B cell (primary cell): Measurements from ENCODE around the gene TMEM221. TPM values are rescaled to one million over a fixed set of nuclear protein-coding genes. Genes with fewer than 3 reads are reported as not detected.
A peak's percentile ranks its signal among the peaks of the same experiment; 100 is the strongest.

Source experiments
- ATAC-seq: fragments of 200-7000 bp; cut with Tn5 transposase; one replicate; pipeline ENCODE4 v1.10.0; 2021; ENCODE audit warnings: low read depth, mild to moderate bottlenecking, moderate number of reproducible peaks, moderate library complexity
- CTCF ChIA-PET: fragments of 350-600 bp; sonication (Branson Sonifier 250); formaldehyde crosslinking; loops from one replicate; lab custom pipeline; 2021; ENCODE audit warnings: antibody characterized with exemption, inconsistent platforms; lab: Charles Lee
- POLR2A ChIA-PET: fragments of 350-600 bp; sonication (Branson Sonifier 250); formaldehyde crosslinking; loops from one replicate; lab custom pipeline; 2021; ENCODE audit warnings: antibody characterized with exemption; lab: Charles Lee
- DNase-seq: peaks from one replicate; pipeline ENCODE4 v3.0.0; 2013
- H2AFZ ChIP-seq: 2 replicates; pipeline ENCODE4 v1.6.1; 2012; ENCODE audit warnings: mild to moderate bottlenecking, low read depth, low read length; ENCODE audit not compliant: insufficient read depth, poor library complexity, severe bottlenecking
- H3K27ac ChIP-seq, 2 donors: 1 replicate in 1 of 2; 2 replicates in 1 of 2; pipeline ENCODE4 v1.5.1; 2012 to 2013; ENCODE audit warnings: low read length in 2 of 2, mild to moderate bottlenecking in 2 of 2, moderate library complexity in 1 of 2
- H3K27me3 ChIP-seq, 4 experiments: fragments of 200-600 bp in 1 of 4; sonication (generic) in 1 of 4; replicated peaks in 1 of 4; 1 replicate in 2 of 4; 2 replicates in 2 of 4; pipeline versions ENCODE4 v1.6.1 to v1.7.0; 2013 to 2016; ENCODE audit warnings: low read length in 3 of 4, mild to moderate bottlenecking in 2 of 4, mixed read lengths in 1 of 4, moderate library complexity in 1 of 4; ENCODE audit not compliant: insufficient read depth in 4 of 4, control insufficient read depth in 3 of 4; ENCODE audit errors: control extremely low read depth in 1 of 4
- H3K36me3 ChIP-seq, 2 experiments: replicated peaks in 1 of 2; 1 replicate in 1 of 2; 2 replicates in 1 of 2; pipeline versions ENCODE4 v1.6.1 to v1.7.1; 2013; ENCODE audit warnings: low read length in 1 of 2; ENCODE audit not compliant: insufficient read depth in 2 of 2, control insufficient read depth in 1 of 2; ENCODE audit errors: control extremely low read depth in 1 of 2, extremely low read depth in 1 of 2
- H3K4me1 ChIP-seq, 2 donors: fragments of 200-600 bp in 1 of 2; sonication (generic) in 1 of 2; 1 replicate in 1 of 2; 2 replicates in 1 of 2; pipeline versions ENCODE4 v1.5.1 to v1.6.1; 2013 to 2017; ENCODE audit warnings: low read length in 2 of 2; ENCODE audit not compliant: control insufficient read depth in 2 of 2, insufficient read depth in 2 of 2
- H3K4me2 ChIP-seq: replicated peaks from 2 replicates; pipeline ENCODE3; 2012; ENCODE audit warnings: mild to moderate bottlenecking, low read depth, low read length; ENCODE audit not compliant: poor library complexity, severe bottlenecking
- H3K4me3 ChIP-seq, 5 experiments: fragments of 200-600 bp in 1 of 5; sonication (generic) in 1 of 5; 1 replicate in 3 of 5; 2 replicates in 2 of 5; pipeline versions ENCODE4 v1.5.1 to v1.7.0; 2011 to 2016; ENCODE audit warnings: low read length in 4 of 5, mild to moderate bottlenecking in 4 of 5, low read depth in 2 of 5, control low read depth in 1 of 5, moderate library complexity in 1 of 5; ENCODE audit not compliant: insufficient read depth in 1 of 5; ENCODE audit errors: control extremely low read depth in 1 of 5, extremely low read depth in 1 of 5
- H3K79me2 ChIP-seq: fragments of 200-600 bp; sonication (generic); one replicate; pipeline ENCODE4 v1.6.0; 2016; ENCODE audit warnings: low read length; ENCODE audit not compliant: control insufficient read depth, insufficient read depth
- H3K9ac ChIP-seq: fragments of 200-600 bp; sonication (generic); 2 replicates; pipeline ENCODE4 v1.6.1; 2017; ENCODE audit warnings: mild to moderate bottlenecking, low read length, moderate library complexity
- H3K9me3 ChIP-seq, 3 donors: one replicate each; pipeline versions ENCODE4 v1.6.1 to v1.7.1; 2013; ENCODE audit warnings: low read length in 2 of 3; ENCODE audit not compliant: control insufficient read depth in 2 of 3, insufficient read depth in 1 of 3; ENCODE audit errors: control extremely low read depth in 1 of 3
- H4K20me1 ChIP-seq: 2 replicates; pipeline ENCODE4 v1.6.0; 2012; ENCODE audit warnings: mild to moderate bottlenecking, low read length; ENCODE audit not compliant: insufficient read depth, control insufficient read depth, poor library complexity, severe bottlenecking
- H3K27ac Mint-ChIP-seq: one replicate; pipeline ENCODE4 v1.8.0; 2021; ENCODE audit warnings: mixed read lengths
- H3K27me3 Mint-ChIP-seq: one replicate; pipeline ENCODE4 v1.8.0; 2021; ENCODE audit warnings: mixed read lengths
- H3K4me1 Mint-ChIP-seq: one replicate; pipeline ENCODE4 v1.8.0; 2021; ENCODE audit warnings: mixed read lengths
- H3K4me3 Mint-ChIP-seq: one replicate; pipeline ENCODE4 v1.8.0; 2021; ENCODE audit warnings: mixed read lengths
- H3K9me3 Mint-ChIP-seq: one replicate; pipeline ENCODE4 v1.8.0; 2022; ENCODE audit warnings: mixed read lengths; ENCODE audit not compliant: insufficient read depth
- CTCF ChIP-seq: fragments of 200-600 bp; IDR thresholded peaks from one replicate; pipeline ENCODE4 v1.8.0; 2022; ENCODE audit warnings: antibody characterized with exemption, mild to moderate bottlenecking
- EZH2 ChIP-seq: IDR thresholded peaks from 2 replicates; pipeline ENCODE4 v1.6.1; 2012; ENCODE audit warnings: borderline replicate concordance, low read depth, mild to moderate bottlenecking, moderate library complexity, low read length; ENCODE audit not compliant: insufficient read depth, poor library complexity, severe bottlenecking
- WGBS: methylation state at CpG from one replicate; pipeline ENCODE4 v1.1.5; 2013; ENCODE audit warnings: missing lambda C conversion rate; ENCODE audit not compliant: insufficient coverage; 5-methylcytosine and 5-hydroxymethylcytosine counted together
- intact Hi-C: fragments of 100-400 bp; cut with micrococcal nuclease; formaldehyde crosslinking; loops from one replicate; pipeline ENCODE4 v1.10.0; 2022
- polyA plus RNA-seq: library from polyadenylated mRNA; depleted of rRNA; stranded (reverse); fragments of >200 nt; gene quantifications from 2 replicates; pipeline ENCODE4 v1.2.3, GENCODE V29; 2012
- total RNA-seq, 2 donors: library from RNA; stranded (reverse); fragments of 120-200 nt in 1 of 2; gene quantifications; 1 replicate in 1 of 2; 2 replicates in 1 of 2; pipeline versions ENCODE4 v1.2.3 to v1.2.4, GENCODE V29; 2013 to 2022

The TMEM221 gene
- total and polyA plus RNA-seq, 2 donors (not counting 1 experiment from before 2014, with no cell fraction given): not detected

- DNase-seq (no peak), ATAC-seq (no peak)
- Histone ChIP-seq H3K79me2 (no peaks in the 10 kb centered on the region), H3K4me3 (no peak overlapping the region), H3K9me3 (no peaks in the 10 kb centered on the region), H3K9ac (no peak overlapping the region), H3K27ac (no peak overlapping the region), H3K4me2 (no peak overlapping the region), H4K20me1 (no peaks in the 10 kb centered on the region), H2AFZ (no peak overlapping the region), H3K27me3 (no peaks in the 10 kb centered on the region), H3K4me1 (peaks cover 6 to 22% of the 10 kb centered on the region in 2 donors), H3K36me3 (no peaks in the 10 kb centered on the region)
- Mint-ChIP-seq H3K9me3 (no peaks in the 10 kb centered on the region), H3K27ac (peak overlapping the region; percentile 61), H3K4me3 (no peak overlapping the region), H3K27me3 (peaks cover 4% of the 10 kb centered on the region), H3K4me1 (peaks cover 28% of the 10 kb centered on the region)
- CTCF ChIA-PET: interaction anchor here (0.8 to 2.8 kb wide), 7 partner anchors 9 to 387 kb away, joined by 3 to 14 read pairs (median 4); partner anchors contain the start of gene CCDC194
- intact Hi-C loops: loop anchor here (2.0 kb wide), 1 partner anchor 201 kb away; the partner anchor contains the start of gene BABAM1
- WGBS: 85% methylated on average over 9 of the region's 12 CpGs
- POLR2A ChIA-PET: no interaction called here
- TF ChIP-seq EZH2 (no peak), CTCF (no peak)
These were observed 19.2 kb upstream of the TMEM221 start for GRCh38 chr19:17467471-17468301.

- ChIA-PET POLR2A (interaction anchor here (0.6 kb wide), 1 partner anchor 81 kb away, joined by 5 read pairs; no protein-coding TSS in a partner anchor), CTCF (interaction anchor here (0.6 to 3.3 kb wide), 20 partner anchors 8 to 388 kb away, joined by 3 to 18 read pairs (median 6); partner anchors contain the start of genes CCDC194, MVB12A, PGLS and TMEM221)
- no peak overlapping the region for H3K27ac ChIP-seq
- H2AFZ ChIP-seq: no peak overlapping the region
- Mint-ChIP-seq H3K9me3 (no peaks in the 10 kb centered on the region), H3K27ac (no peak overlapping the region), H3K4me1 (peaks cover 26% of the 10 kb centered on the region), H3K27me3 (peaks cover 4% of the 10 kb centered on the region), H3K4me3 (no peak overlapping the region)
- H3K79me2 ChIP-seq: no peaks in the 10 kb centered on the region
- H3K4me1 ChIP-seq: peaks cover 6 to 22% of the 10 kb centered on the region in 2 donors
- no peaks in the 10 kb centered on the region for H4K20me1 ChIP-seq
- H3K4me3 ChIP-seq: no peak overlapping the region
- no peaks in the 10 kb centered on the region for H3K36me3 ChIP-seq
- ATAC-seq: no peak
- no peak overlapping the region for H3K4me2 ChIP-seq
- TF ChIP-seq CTCF (no peak), EZH2 (no peak)
- DNase-seq: no peak
- no peaks in the 10 kb centered on the region for H3K9me3 ChIP-seq
- H3K27me3 ChIP-seq: peaks cover 0 to 2% (median 0%) of the 10 kb centered on the region in 4 experiments
- no peak overlapping the region for H3K9ac ChIP-seq
- 50% methylated on average over 3 of the region's 6 CpGs for WGBS
- intact Hi-C loops: loop anchor here (1.0 kb wide), 2 partner anchors 71 to 120 kb away; no protein-coding TSS in a partner anchor
These were observed 18.0 kb upstream of the TMEM221 start for GRCh38 chr19:17466487-17466850.
